Activated B cell treated with CpG ODN at 0.5 μM for 24 hours (primary cell): ENCODE results near the gene HTR3D. TPM values are rescaled to one million over a fixed set of nuclear protein-coding genes. Genes with fewer than 3 reads are reported as not detected.

ENCODE experiments used
- ATAC-seq: fragments of 200-7000 bp; cut with Tn5 transposase; one replicate; pipeline ENCODE4 v1.10.0; 2021; ENCODE audit warnings: low read depth, mild to moderate bottlenecking, moderate library complexity
- CTCF ChIA-PET: fragments of 350-600 bp; sonication (Branson Sonifier 250); formaldehyde crosslinking; loops from one replicate; lab custom pipeline; 2021; ENCODE audit warnings: antibody characterized with exemption; lab: Charles Lee
- POLR2A ChIA-PET: fragments of 350-600 bp; sonication (Branson Sonifier 250); formaldehyde crosslinking; loops from one replicate; lab custom pipeline; 2021; ENCODE audit warnings: antibody characterized with exemption; lab: Charles Lee
- DNase-seq: peaks from one replicate; pipeline ENCODE4 v3.0.0; 2022
- H3K27ac Mint-ChIP-seq: one replicate; pipeline ENCODE4 v1.8.0; 2020; ENCODE audit warnings: mixed read lengths
- H3K27me3 Mint-ChIP-seq: one replicate; pipeline ENCODE4 v1.8.0; 2021; ENCODE audit warnings: mixed read lengths
- H3K36me3 Mint-ChIP-seq: one replicate; pipeline ENCODE4 v1.8.0; 2021; ENCODE audit warnings: low read depth, mixed read lengths
- H3K4me1 Mint-ChIP-seq: one replicate; pipeline ENCODE4 v1.8.0; 2021; ENCODE audit warnings: mixed read lengths
- H3K4me3 Mint-ChIP-seq: one replicate; pipeline ENCODE4 v1.8.0; 2020; ENCODE audit warnings: mild to moderate bottlenecking, mixed read lengths
- H3K9me3 Mint-ChIP-seq: one replicate; pipeline ENCODE4 v1.8.0; 2020; ENCODE audit warnings: mixed read lengths
- intact Hi-C: fragments of 100-400 bp; cut with micrococcal nuclease; formaldehyde crosslinking; loops from one replicate; pipeline ENCODE4 v1.15.1; 2024
- total RNA-seq: library from RNA; stranded (reverse); gene quantifications from 2 replicates; pipeline ENCODE4 v1.2.3, GENCODE V29; 2022
- TF ChIP-seq, protein P1 (sequence below): fragments of 200-600 bp; IDR thresholded peaks from one replicate; pipeline ENCODE4 v1.8.0; 2022; ENCODE audit warnings: antibody characterized with exemption, mild to moderate bottlenecking

HTR3D gene
- total RNA-seq, 1 donor from 2014 or later, result not detected

DNA sequence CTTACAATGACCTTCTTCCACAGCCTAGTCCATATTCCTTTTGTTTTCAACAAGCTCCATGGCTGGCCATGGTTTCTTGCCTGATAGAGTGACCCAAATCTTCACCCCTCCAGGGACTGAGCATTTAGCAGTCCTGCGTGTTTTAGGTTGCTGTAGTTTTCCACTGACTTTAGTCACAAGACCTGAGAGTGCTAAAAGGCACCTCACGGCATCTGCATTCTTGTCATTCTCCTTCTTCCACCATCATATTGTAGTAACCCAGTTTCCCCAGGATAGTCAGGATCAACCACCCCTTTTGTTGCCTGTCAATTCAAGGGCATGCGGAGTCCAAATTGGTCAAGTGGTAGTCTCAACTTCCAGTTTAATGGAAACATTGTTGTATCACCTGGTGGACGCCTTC lies 42.1 kb downstream of the HTR3D start:
- CTCF ChIA-PET, result no interaction called here
- POLR2A ChIA-PET, result no interaction called here
- no peaks in the 10 kb centered on the region for H3K36me3 Mint-ChIP-seq
- intact Hi-C loops, result no loop called here
- H3K4me1 Mint-ChIP-seq, result no peaks in the 10 kb centered on the region
- DNase-seq (no peak), ATAC-seq (no peak)
- H3K27ac Mint-ChIP-seq, result no peak overlapping the region
- TF ChIP-seq, protein P1, sequence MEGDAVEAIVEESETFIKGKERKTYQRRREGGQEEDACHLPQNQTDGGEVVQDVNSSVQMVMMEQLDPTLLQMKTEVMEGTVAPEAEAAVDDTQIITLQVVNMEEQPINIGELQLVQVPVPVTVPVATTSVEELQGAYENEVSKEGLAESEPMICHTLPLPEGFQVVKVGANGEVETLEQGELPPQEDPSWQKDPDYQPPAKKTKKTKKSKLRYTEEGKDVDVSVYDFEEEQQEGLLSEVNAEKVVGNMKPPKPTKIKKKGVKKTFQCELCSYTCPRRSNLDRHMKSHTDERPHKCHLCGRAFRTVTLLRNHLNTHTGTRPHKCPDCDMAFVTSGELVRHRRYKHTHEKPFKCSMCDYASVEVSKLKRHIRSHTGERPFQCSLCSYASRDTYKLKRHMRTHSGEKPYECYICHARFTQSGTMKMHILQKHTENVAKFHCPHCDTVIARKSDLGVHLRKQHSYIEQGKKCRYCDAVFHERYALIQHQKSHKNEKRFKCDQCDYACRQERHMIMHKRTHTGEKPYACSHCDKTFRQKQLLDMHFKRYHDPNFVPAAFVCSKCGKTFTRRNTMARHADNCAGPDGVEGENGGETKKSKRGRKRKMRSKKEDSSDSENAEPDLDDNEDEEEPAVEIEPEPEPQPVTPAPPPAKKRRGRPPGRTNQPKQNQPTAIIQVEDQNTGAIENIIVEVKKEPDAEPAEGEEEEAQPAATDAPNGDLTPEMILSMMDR, result no peak
- no peak overlapping the region for H3K4me3 Mint-ChIP-seq
- H3K9me3 Mint-ChIP-seq, result peaks cover 10% of the 10 kb centered on the region
- peaks cover 10% of the 10 kb centered on the region for H3K27me3 Mint-ChIP-seq

DNA sequence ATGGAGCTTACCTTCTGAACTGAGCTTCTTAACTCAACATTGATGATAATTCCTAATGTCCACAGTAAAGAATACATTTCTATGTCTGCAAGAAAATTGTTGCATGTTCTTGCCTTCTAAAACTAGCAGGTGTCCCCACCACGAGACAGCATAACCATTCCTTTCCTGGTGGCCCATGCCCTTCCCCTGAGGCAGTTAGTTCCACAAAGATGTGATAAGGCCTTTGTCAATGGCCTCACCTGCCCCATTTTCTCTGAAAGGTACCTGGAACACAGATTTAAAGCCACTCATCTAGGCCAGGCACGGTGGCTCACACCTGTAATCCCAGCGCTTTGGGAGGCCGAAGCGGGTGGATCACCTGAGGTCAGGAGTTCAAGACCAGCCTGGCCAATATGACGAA lies 44.4 kb downstream of the HTR3D start:
- no peaks in the 10 kb centered on the region for H3K4me1 Mint-ChIP-seq
- H3K27me3 Mint-ChIP-seq, result peaks cover 6% of the 10 kb centered on the region
- peaks cover 3% of the 10 kb centered on the region for H3K9me3 Mint-ChIP-seq
- intact Hi-C loops, result no loop called here
- POLR2A ChIA-PET, result no interaction called here
- H3K36me3 Mint-ChIP-seq, result no peaks in the 10 kb centered on the region
- TF ChIP-seq, protein P1, result no peak
- CTCF ChIA-PET, result no interaction called here
- no peak overlapping the region for H3K27ac Mint-ChIP-seq
- ATAC-seq (no peak), DNase-seq (no peak)
- H3K4me3 Mint-ChIP-seq, result no peak overlapping the region

DNA sequence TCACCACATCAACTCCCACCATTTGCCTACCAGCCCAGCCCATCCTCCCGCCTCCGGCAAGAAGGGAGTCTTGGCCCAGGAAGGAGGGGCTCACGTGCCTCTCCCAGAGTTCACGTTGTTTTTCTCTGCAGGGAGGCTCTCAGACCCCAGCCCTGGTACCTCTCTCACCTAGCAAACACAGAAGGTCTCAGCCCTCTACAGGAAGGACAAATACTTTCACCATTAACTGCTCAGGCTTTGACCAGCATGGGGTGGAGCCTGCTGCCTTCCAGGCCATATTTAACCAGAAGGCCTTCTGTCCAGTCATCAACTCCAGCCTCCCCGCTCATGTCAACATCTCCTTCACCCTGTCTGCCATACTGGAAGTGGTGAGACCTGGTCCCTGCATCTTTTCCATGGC lies 46.3 kb downstream of the HTR3D start:
- Mint-ChIP-seq H3K27me3 (peaks cover 3% of the 10 kb centered on the region), H3K27ac (no peak overlapping the region), H3K36me3 (no peaks in the 10 kb centered on the region), H3K4me1 (no peaks in the 10 kb centered on the region), H3K4me3 (no peak overlapping the region), H3K9me3 (no peaks in the 10 kb centered on the region)
- no peak for ATAC-seq
- intact Hi-C loops, result no loop called here
- no peak for DNase-seq
- ChIA-PET CTCF (no interaction called here), POLR2A (no interaction called here)
- TF ChIP-seq, protein P1, result no peak

DNA sequence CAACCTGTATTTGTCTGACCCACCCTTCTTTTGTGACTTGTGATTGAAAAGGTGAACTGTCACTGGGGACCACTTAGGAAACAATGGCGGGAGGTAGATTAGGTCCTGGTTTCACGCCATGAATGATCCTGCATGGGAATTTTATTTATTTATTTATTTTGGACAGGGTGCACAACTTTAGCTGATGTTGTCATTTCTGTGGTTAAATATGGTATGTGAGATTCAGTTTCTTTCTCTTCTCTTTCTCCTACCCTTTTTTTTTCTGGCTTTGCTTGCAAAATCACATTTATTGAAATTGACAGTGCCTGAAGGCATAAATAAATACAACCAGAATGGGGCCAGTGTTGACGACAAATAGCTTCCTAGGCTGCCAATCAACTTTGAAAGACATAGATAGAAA lies 47.3 kb downstream of the HTR3D start:
- Mint-ChIP-seq H3K4me1 (no peaks in the 10 kb centered on the region), H3K36me3 (no peaks in the 10 kb centered on the region), H3K9me3 (no peaks in the 10 kb centered on the region), H3K27me3 (peaks cover 3% of the 10 kb centered on the region), H3K4me3 (no peak overlapping the region), H3K27ac (no peak overlapping the region)
- ChIA-PET CTCF (no interaction called here), POLR2A (no interaction called here)
- intact Hi-C loops, result no loop called here
- ATAC-seq, result no peak
- no peak for DNase-seq
- TF ChIP-seq, protein P1, result no peak

DNA sequence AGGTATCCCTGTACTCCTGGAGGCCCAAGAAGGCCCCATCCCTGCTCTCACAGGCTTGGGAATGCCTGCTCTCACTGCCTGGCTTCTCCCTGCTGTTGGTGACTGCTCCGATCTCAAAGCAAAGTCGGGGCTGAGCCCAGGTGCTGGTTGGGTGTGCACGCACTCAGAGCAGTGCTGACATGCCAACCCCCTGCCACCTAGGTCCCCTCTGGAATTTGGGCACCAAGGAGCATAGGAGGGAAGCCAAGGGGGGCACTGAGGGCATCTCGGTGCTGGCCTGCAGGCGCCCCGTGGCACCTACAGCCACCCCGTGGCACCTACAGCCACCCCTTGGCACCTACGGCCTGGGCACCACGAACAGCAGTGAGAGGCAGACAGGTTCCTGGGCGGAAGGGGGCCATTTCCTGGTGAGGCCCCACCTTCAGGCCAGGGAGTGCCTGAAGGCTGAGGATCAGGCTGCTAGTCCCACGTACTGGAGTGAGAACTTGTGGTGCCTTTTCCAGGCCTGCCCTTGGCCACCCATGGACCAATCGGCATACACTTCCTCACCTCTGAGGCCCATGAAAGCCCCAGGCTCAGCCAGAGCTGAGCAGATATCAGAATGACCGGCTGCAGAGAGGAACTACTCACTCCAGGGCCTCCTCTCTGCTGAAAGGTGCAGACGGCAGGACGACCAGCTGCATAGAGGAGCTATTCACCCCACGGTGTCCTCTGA lies 49.7 kb downstream of the HTR3D start:
- Mint-ChIP-seq H3K9me3 (peaks cover 3% of the 10 kb centered on the region), H3K36me3 (no peaks in the 10 kb centered on the region), H3K4me1 (peaks cover 4% of the 10 kb centered on the region), H3K4me3 (no peak overlapping the region), H3K27ac (no peak overlapping the region), H3K27me3 (peaks cover 3% of the 10 kb centered on the region)
- ChIA-PET CTCF (no interaction called here), POLR2A (no interaction called here)
- no peak for ATAC-seq
- intact Hi-C loops, result no loop called here
- DNase-seq, result no peak
- TF ChIP-seq, protein P1, result no peak
